Thyroid gland (tissue), 4 donors: ENCODE results near the gene CLRN2.

Experiments
- CTCF ChIP-seq, 6 experiments: fragments of 200-600 bp in 3 of 6; fragments of 450-650 bp in 3 of 6; sonication (generic) in 3 of 6; IDR thresholded peaks; one replicate each; pipeline ENCODE4 v1.5.1; 2016 to 2019; ENCODE audit warnings: antibody characterized with exemption in 6 of 6, mild to moderate bottlenecking in 2 of 6, inconsistent platforms in 1 of 6, moderate library complexity in 1 of 6
- POLR2A ChIP-seq, 2 donors: fragments of 450-650 bp; IDR thresholded peaks; one replicate each; pipeline ENCODE4 v1.6.1; 2017; ENCODE audit warnings: antibody characterized with exemption in 2 of 2, mild to moderate bottlenecking in 2 of 2, moderate library complexity in 1 of 2

DNA sequence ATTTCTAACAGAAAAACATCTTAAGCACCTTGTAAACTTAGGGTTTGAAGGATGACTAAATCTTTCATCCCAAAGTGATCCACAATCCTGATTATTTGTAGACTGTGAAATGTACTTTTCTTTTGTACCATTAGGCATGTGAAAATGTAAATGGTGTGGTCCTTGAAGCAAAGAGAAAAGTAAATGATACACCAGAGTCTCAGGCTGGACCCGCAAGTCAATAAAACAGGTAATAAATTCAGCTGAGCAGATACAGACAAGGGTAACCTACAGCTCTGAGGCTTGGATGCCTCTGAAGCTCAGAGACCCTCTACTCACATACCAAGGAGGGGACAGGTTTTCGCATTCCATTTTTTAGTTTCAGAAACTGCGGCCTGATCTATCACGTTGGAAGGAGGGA, 59.2 kb downstream of the CLRN2 start:
- TF ChIP-seq CTCF (IDR thresholded peaks at IDR 0.05) (no peak), POLR2A (IDR thresholded peaks at IDR 0.05) (no peak)
